GM12878 (cell line): ENCODE measurements around the gene SARDH. TPM values are rescaled to one million over a fixed set of nuclear protein-coding genes. Genes with fewer than 3 reads are reported as not detected.

Experiments used
- ATAC-seq: fragments of 200-7000 bp; cut with Tn5 transposase; 3 replicates; pipeline ENCODE4 v1.9.1; 2020; ENCODE audit warnings: mild to moderate bottlenecking, moderate library complexity
- BruUV-seq: library from RNA; stranded (reverse); fragments of 400-500 nt; replicated peaks from 2 replicates; lab custom pipeline; 2021; lab: Mats Ljungman, UMichigan
- CTCF ChIA-PET: fragments of 300-600 bp; sonication (Branson Sonifier 250); formaldehyde crosslinking; extraction: SDS; loops from one replicate; lab custom pipeline; 2021; ENCODE audit warnings: inconsistent platforms; lab: Yijun Ruan, JAX
- POLR2A ChIA-PET: fragments of 350-600 bp; formaldehyde crosslinking; extraction: SDS; loops from one replicate; lab custom pipeline; 2021; ENCODE audit warnings: inconsistent platforms; lab: Charles Lee
- RAD21 ChIA-PET: fragments of 300-600 bp; sonication (Branson Sonifier 250); formaldehyde crosslinking; loops from one replicate; lab custom pipeline; 2023; ENCODE audit warnings: antibody characterized with exemption; ENCODE audit not compliant: unreplicated experiment; lab: Charles Lee
- SMC1A ChIA-PET: fragments of 300-600 bp; sonication (Branson Sonifier 250); formaldehyde crosslinking; loops from one replicate; lab custom pipeline; 2023; ENCODE audit not compliant: unreplicated experiment, uncharacterized antibody; lab: Charles Lee
- DNase-seq: peaks from one replicate; pipeline ENCODE4 v3.0.0-alpha.2; 2011; ENCODE audit warnings: low read depth, low spot score
- FAIRE-seq: peaks from 3 replicates; lab custom pipeline; 2011; peaks lifted over from hg19 to GRCh38; lab: Jason Lieb, UNC
- H2AFZ ChIP-seq: 2 replicates; pipeline ENCODE4 v1.6.0; 2011; ENCODE audit warnings: low read depth, low read length, control low read depth; ENCODE audit not compliant: control insufficient read depth
- H3K27ac ChIP-seq: 2 replicates; pipeline ENCODE4 v1.5.1; 2011; ENCODE audit warnings: control low read depth; ENCODE audit not compliant: control insufficient read depth, insufficient read depth
- H3K27me3 ChIP-seq, 2 experiments: replicated peaks in 1 of 2; 2 replicates each; pipeline versions ENCODE4 v1.6.0 to v1.6.1; 2011; ENCODE audit warnings: low read length in 1 of 2; ENCODE audit not compliant: control insufficient read depth in 2 of 2, insufficient read depth in 2 of 2
- H3K36me3 ChIP-seq, 2 experiments: 2 replicates each; pipeline ENCODE4 v1.5.1; 2011; ENCODE audit warnings: low read length in 1 of 2; ENCODE audit not compliant: control insufficient read depth in 2 of 2, insufficient read depth in 2 of 2
- H3K4me1 ChIP-seq: 2 replicates; pipeline ENCODE4 v1.6.1; 2011; ENCODE audit warnings: mild to moderate bottlenecking, low read length, moderate library complexity, mixed read lengths; ENCODE audit not compliant: control insufficient read depth, insufficient read depth
- H3K4me2 ChIP-seq: 2 replicates; pipeline ENCODE4 v1.6.0; 2011; ENCODE audit warnings: control low read depth; ENCODE audit not compliant: control insufficient read depth, insufficient read depth
- H3K4me3 ChIP-seq: fragments of 200-600 bp; sonication (generic); 2 replicates; pipeline ENCODE4 v1.5.1; 2016
- H3K79me2 ChIP-seq: 2 replicates; pipeline ENCODE4 v1.6.0; 2011; ENCODE audit warnings: low read length; ENCODE audit not compliant: control insufficient read depth, insufficient read depth
- H3K9ac ChIP-seq: 2 replicates; pipeline ENCODE4 v1.8.0; 2011; ENCODE audit warnings: low read length, control low read depth, mixed read lengths; ENCODE audit not compliant: control insufficient read depth, insufficient read depth
- H3K9me3 ChIP-seq: replicated peaks from 3 replicates; pipeline ENCODE4 v1.5.1; 2011; ENCODE audit warnings: mild to moderate bottlenecking, low read length; ENCODE audit not compliant: control insufficient read depth, insufficient read depth
- H4K20me1 ChIP-seq: 2 replicates; pipeline ENCODE4 v1.6.0; 2011; ENCODE audit not compliant: control insufficient read depth, insufficient read depth
- ASH2L ChIP-seq: fragments of 300-600, 200-600 bp; sonication (generic); IDR thresholded peaks from 2 replicates; pipeline ENCODE4 v1.6.1; 2017; ENCODE audit warnings: low read depth, mild to moderate bottlenecking, borderline replicate concordance
- DPF2 ChIP-seq: fragments of 450-650 bp; IDR thresholded peaks from 2 replicates; pipeline ENCODE4 v1.6.1; 2017; ENCODE audit warnings: mild to moderate bottlenecking
- GABPA ChIP-seq: IDR thresholded peaks from 2 replicates; pipeline ENCODE4 v1.6.1; 2014; ENCODE audit warnings: antibody characterized with exemption, low read depth, mild to moderate bottlenecking, inconsistent platforms
- POLR2AphosphoS2 ChIP-seq: IDR thresholded peaks from 2 replicates; pipeline ENCODE4 v1.6.1; 2011; ENCODE audit warnings: low read depth, mild to moderate bottlenecking, low read length, improper control_type of control experiment, moderate library complexity
- ZBED1 ChIP-seq: IDR thresholded peaks from 2 replicates; pipeline ENCODE4 v1.6.1; 2016; ENCODE audit warnings: borderline replicate concordance
- ZZZ3 ChIP-seq: IDR thresholded peaks from 2 replicates; pipeline ENCODE4 v1.6.1; 2011; ENCODE audit warnings: low read depth; ENCODE audit not compliant: control insufficient read depth, insufficient read length
- WGBS: methylation state at CpG from one replicate; pipeline ENCODE4 v1.1.6; 2016; ENCODE audit warnings: low lambda C conversion rate; ENCODE audit not compliant: insufficient replicate concordance, insufficient coverage; ENCODE audit errors: missing lambda C conversion rate; 5-methylcytosine and 5-hydroxymethylcytosine counted together
- in situ Hi-C: fragments of 300-500 bp; cut with MboI; formaldehyde crosslinking; loops from 9 replicates; pipeline ENCODE4 v1.14.3; 2018; ENCODE audit warnings: mixed read lengths
- intact Hi-C: fragments of 100-400 bp; cut with micrococcal nuclease; formaldehyde crosslinking; loops from one replicate; pipeline ENCODE4 v1.14.2; 2022; ENCODE audit not compliant: unreplicated experiment
- polyA plus RNA-seq, 11 experiments: library from polyadenylated mRNA; depleted of rRNA in 4 of 11; unstranded in 6 of 11; stranded (reverse) in 5 of 11; fragments of >200 nt; fragmentation: Nextera tagmentation in 4 of 11; fragmentation: Illumina TruSeq in 1 of 11; extraction: Ambion mirVana in 4 of 11; extraction: Trizol in 1 of 11; gene quantifications; 1 replicate in 1 of 11; 2 replicates in 10 of 11; pipeline versions ENCODE4 v1.2.1 to v1.2.3, GENCODE V29; 2011 to 2016; ENCODE audit warnings: inconsistent platforms in 2 of 11, missing spikeins in 2 of 11, low read depth in 1 of 11
- total RNA-seq, 4 experiments: library from RNA; depleted of rRNA in 3 of 4; stranded (reverse); fragments of >200 nt in 3 of 4; fragmentation: Illumina TruSeq in 1 of 4; extraction: Trizol in 1 of 4; gene quantifications; 2 replicates each; pipeline versions ENCODE4 v1.2.1 to v1.2.3, GENCODE V29; 2013 to 2021
- TF ChIP-seq, protein P1 (sequence below): IDR thresholded peaks from 2 replicates; pipeline ENCODE4 v1.6.1; 2011; ENCODE audit warnings: borderline replicate concordance, low read depth, mild to moderate bottlenecking, moderate library complexity, low read length; ENCODE audit not compliant: insufficient read depth, poor library complexity, severe bottlenecking

SARDH gene
- total and polyA plus RNA-seq, 10 of the 15 experiments (the other 5 are each of a cell fraction or from before 2014, with no cell fraction given): 0.03 to 0.15 (median 0.10) TPM; not detected in 6

DNA sequence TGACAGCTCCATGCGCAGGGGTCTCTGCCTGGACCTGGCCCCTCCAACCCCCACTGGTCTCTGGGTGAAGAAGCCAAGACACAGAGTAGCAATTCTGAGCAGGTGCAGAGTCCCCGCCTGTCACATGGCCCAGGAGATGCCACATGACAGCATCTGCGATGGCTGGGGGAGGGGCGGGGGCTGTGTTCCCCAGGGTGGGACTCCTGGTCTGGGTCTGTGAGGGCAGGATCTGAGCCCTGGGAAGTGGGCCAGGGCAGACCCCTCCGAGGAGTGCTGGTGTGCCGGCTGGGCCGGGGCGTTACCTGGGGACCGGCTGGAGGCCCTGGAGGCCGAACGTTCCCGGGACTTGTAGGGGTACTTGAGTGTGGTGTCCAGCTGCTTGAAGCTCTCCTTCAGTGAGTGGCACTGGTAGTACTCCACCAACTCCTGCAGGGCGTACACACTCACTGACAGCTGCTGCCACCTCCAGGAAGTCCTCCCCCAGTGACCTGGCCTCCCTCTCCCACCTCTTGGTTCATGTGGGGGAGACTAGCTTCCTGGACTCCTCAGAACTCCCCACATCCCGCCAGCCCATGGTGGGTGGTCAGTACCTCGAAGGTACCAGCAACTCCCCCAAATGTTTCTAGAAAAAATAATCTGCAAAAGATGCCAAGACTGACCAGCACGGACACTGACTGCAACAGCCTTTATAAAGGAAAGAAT is 32.1 kb upstream of the SARDH start:
- Histone ChIP-seq H3K4me2 (no peak overlapping the region), H3K4me1 (no peaks in the 10 kb centered on the region), H3K27ac (no peak overlapping the region), H3K36me3 (peaks cover 22 to 37% of the 10 kb centered on the region in 2 experiments), H3K79me2 (no peaks in the 10 kb centered on the region), H3K4me3 (no peak overlapping the region), H3K9me3 (peaks cover 19% of the 10 kb centered on the region; the same call in 2 of the 3 replicates), H2AFZ (no peak overlapping the region), H3K9ac (no peak overlapping the region), H3K27me3 (no peaks in the 10 kb centered on the region), H4K20me1 (no peaks in the 10 kb centered on the region)
- in situ Hi-C loops (no loop called here), intact Hi-C loops (no loop called here)
- ChIA-PET CTCF (interaction anchor here (2.2 kb wide), 1 partner anchor 12 kb away, joined by 9 read pairs; no protein-coding TSS in a partner anchor), POLR2A (no interaction called here), RAD21 (no interaction called here), SMC1A (no interaction called here)
- no peak for DNase-seq
- WGBS: 87% methylated on average over 16 of the region's 16 CpGs
- BruUV-seq: no TSS peak
- FAIRE-seq: no peak
- TF ChIP-seq ZZZ3 (no peak), POLR2AphosphoS2 (no peak), ZBED1 (no peak), DPF2 (no peak), ASH2L (no peak), GABPA (no peak)
- TF ChIP-seq, protein P1, sequence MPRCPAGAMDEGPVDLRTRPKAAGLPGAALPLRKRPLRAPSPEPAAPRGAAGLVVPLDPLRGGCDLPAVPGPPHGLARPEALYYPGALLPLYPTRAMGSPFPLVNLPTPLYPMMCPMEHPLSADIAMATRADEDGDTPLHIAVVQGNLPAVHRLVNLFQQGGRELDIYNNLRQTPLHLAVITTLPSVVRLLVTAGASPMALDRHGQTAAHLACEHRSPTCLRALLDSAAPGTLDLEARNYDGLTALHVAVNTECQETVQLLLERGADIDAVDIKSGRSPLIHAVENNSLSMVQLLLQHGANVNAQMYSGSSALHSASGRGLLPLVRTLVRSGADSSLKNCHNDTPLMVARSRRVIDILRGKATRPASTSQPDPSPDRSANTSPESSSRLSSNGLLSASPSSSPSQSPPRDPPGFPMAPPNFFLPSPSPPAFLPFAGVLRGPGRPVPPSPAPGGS: no peak
- no peak for ATAC-seq
